GM18858 (cell line): ENCODE data around the gene ABCC3.

Source experiments
- ATAC-seq: cut with Tn5 transposase; IDR thresholded peaks from one replicate; pipeline ENCODE4 v1.9.1; 2021; ENCODE audit not compliant: unreplicated experiment

The ABCC3 gene

DNA sequence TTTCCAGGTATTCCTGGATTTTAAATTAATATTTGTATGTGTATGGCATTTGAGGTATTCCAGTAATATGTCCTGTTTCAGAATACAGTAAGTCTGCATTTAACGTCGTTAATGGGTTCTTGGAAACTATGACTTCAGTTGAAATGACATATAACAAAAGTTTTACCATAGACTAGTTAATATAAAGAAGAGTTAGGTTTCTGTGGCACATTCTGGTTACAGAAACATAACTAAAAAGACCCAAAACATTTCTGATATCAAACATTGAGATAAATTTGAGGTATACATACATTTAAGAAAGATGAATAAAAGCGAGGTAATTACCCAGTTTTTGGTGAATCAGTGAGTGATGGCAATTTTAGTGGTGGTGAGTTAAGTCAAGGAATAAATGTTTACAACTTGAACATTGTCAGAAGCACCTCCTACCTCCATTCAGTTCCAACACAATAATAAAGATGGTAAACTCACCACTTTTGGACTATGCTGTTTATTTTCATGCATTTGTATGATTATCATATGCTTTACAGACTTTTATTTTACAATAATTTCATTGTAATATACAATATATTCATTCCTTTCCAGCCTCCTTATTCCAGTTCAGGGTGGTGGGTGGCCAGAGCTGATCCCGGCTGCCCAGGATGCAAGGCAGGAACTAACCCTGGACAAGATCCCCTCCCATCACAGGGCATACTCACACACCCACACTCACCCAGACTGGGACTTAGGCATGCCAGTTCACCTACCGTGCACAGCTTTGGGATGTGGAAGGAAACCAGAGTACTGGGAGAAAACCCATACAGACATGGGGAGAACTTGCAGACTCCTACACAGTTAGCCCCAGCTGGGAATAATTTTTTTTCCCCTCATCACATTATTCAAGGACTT is 94.4 kb downstream of the ABCC3 start:
- no peak for ATAC-seq

DNA sequence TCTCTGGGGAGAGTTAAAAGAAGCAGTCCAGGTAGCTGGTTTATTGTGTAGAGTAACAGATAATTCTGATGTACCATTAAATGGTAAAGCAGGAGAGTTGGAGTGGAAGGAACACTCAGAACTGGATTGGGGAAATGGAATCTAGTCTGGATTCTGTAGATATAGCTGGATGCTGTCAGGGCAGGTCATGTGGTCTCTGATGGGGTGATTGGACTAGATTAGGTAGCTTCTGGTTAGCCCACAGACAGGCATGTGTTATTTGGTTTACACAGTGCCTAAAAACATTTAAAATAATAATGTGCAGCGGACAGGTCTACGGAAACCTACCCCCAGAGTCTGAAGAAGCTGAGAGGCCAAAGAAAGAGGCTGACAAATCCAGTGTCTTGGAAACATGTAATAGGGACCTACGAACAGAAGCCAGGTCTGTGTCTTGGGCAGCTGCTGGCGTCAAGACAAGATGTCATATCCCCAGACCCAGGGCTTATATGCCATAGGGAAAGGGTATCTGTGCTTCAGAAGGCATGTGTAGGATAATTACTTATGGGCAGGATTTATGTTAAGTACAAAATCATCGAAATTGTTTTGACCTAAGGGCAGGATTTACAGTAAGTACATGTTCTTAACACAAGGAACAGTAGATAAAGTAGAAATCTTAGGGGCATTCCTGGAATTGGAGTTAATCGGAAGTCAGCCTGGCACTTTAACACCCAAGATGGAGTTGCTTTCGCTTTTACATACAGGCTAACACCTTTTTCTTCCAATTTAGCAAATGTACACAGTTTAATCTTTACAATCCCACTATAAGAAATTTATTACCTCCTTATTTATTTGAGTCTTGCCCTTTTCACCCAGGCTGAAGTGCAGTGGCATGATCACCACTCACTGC is 97.1 kb downstream of the ABCC3 start:
- no peak for ATAC-seq

- ATAC-seq = no peak
Measured at GRCh38 chr17:50735287-50735686, 100.6 kb downstream of the ABCC3 start.

- no peak for ATAC-seq
Measured at GRCh38 chr17:50737118-50737698, 102.5 kb downstream of the ABCC3 start.

GRCh38 chr17:50739098-50739497 is 104.4 kb downstream of the ABCC3 start:
- no peak for ATAC-seq
